GM23248 (cell line): Measurements from ENCODE around the gene IQGAP2.

Source experiments
- EZH2 ChIP-seq: fragments of 200-600 bp; sonication (generic); IDR thresholded peaks from 2 replicates; pipeline ENCODE4 v1.6.1; 2018; ENCODE audit warnings: antibody characterized with exemption, mild to moderate bottlenecking; ENCODE audit not compliant: insufficient read depth, poor library complexity, severe bottlenecking
- EZH2phosphoT487 ChIP-seq: fragments of 200-600 bp; sonication (generic); IDR thresholded peaks from 2 replicates; pipeline ENCODE4 v1.6.1; 2018; ENCODE audit warnings: antibody characterized with exemption, moderate library complexity, mild to moderate bottlenecking, low read depth; ENCODE audit not compliant: insufficient read depth

GRCh38 chr5:76682387-76682786, 279.3 kb downstream of the IQGAP2 start:
- TF ChIP-seq EZH2 (no peak), EZH2phosphoT487 (no peak)
